ENCODE measurements around the gene GALNT7.
"Not testable (repeated sequence)": the region's sequence is repeated elsewhere in the genome, so short reads cannot be mapped to it uniquely, and the experiment has no call there.

Gene GALNT7

GRCh38 chr4:173168396-173169177, at the start of gene GALNT7:
Gene GALNT7 (plus strand): TSS chr4:173168811. CDS start chr4:173168836, 25 bp downstream.
- TF ChIP-seq, protein P1, sequence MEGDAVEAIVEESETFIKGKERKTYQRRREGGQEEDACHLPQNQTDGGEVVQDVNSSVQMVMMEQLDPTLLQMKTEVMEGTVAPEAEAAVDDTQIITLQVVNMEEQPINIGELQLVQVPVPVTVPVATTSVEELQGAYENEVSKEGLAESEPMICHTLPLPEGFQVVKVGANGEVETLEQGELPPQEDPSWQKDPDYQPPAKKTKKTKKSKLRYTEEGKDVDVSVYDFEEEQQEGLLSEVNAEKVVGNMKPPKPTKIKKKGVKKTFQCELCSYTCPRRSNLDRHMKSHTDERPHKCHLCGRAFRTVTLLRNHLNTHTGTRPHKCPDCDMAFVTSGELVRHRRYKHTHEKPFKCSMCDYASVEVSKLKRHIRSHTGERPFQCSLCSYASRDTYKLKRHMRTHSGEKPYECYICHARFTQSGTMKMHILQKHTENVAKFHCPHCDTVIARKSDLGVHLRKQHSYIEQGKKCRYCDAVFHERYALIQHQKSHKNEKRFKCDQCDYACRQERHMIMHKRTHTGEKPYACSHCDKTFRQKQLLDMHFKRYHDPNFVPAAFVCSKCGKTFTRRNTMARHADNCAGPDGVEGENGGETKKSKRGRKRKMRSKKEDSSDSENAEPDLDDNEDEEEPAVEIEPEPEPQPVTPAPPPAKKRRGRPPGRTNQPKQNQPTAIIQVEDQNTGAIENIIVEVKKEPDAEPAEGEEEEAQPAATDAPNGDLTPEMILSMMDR (IDR thresholded peaks at IDR 0.05; ENCODE audit: extremely low read depth, missing control alignments): no peak
- peak; percentile 87 for DNase-seq (ENCODE audit: low spot score)

GRCh38 chr4:173118819-173119218, 49.8 kb upstream of the GALNT7 start:
- not testable (repeated sequence) for DNase-seq (ENCODE audit: low spot score)

- TF ChIP-seq, protein P1 (IDR thresholded peaks at IDR 0.05; ENCODE audit: extremely low read depth, missing control alignments): no peak
- no peak for DNase-seq (ENCODE audit: low spot score)
These were observed 48.8 kb upstream of the GALNT7 start for GRCh38 chr4:173119818-173120217.

DNA sequence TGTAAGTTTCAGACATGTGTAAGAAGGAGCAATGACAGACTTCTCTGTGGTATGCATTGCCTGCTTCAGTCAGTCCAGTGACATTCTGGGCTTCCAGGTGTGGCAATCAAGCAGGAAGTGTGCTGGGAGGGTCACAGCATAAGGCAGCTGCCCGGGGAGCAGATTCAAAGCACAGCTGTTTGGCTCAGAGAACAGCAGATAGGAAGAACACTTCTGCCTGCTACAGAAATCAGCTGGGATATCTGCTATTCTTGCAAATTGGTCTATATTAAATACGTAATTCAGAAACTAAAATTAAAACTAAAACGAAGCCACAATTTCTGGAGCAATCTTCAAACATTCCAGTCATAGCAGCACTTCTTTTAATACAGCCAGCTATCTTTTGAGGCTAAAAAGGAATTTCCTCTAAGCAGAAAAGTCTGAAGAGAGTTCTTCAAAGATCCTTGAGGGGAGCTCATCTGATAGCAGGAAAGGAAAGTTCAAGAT, 47.5 kb upstream of the GALNT7 start:
- peak; percentile 30 for DNase-seq (ENCODE audit: low spot score)
- TF ChIP-seq, protein P1 (IDR thresholded peaks at IDR 0.05; ENCODE audit: extremely low read depth, missing control alignments): no peak

DNA sequence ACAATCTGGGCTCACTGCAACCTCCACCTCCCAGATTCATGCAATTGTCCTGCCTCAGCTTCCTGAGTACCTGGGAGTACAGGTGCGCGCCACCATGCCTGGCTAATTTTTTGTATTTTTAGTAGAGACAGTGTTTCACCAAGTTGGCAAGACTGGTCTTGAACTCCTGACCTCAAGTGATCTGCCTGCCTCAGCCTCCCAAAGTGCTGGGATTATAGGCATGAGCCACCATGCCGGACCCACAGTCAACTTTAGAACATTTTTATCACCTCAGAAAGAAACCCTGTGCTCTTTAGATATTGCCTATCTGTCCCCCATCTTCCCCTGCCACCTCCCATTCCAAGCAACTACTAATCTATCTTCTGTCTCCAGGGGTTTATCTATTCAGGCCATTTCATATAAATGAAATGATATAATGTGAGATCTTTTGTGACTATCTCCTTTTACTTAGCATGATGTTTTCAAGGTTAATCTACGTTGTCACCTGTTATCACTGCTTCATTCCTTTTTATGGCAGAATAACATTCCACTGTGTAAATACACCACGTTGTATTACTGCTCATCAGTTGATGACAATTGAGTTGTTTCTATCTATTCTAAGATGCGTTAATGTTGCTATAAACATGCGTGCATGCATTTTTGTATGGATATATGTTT, 44.3 kb upstream of the GALNT7 start:
- TF ChIP-seq, protein P1 (IDR thresholded peaks at IDR 0.05; ENCODE audit: extremely low read depth, missing control alignments): no peak
- DNase-seq (ENCODE audit: low spot score): no peak

DNA sequence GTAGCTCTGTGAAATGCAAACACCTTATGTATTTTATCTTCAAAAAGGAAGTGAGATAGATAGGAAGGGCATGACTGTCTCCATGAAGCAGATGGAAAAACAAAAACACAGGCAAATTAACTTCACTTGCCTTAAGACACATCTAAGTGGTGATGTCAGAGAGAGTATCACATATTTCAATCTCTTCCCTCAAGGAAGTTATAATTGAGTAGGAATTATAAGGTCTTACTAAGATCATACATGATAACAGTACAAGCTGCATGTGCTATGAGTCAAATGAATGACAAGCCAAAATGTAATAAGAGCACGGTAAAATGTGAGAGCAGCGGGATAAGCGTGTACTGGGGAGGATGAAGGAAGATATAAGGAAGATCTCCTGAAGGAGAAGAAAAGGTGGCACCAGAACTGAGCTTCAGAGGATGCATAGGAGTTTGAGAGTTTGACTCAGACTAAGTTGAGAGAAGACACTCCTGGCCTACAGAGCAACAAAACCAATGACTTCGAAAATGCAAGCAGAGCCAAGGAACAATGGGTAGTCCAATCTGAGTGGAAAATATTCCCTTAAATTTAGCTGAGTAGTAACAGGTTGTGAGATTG, 43.3 kb upstream of the GALNT7 start:
- no peak for DNase-seq (ENCODE audit: low spot score)
- TF ChIP-seq, protein P1 (IDR thresholded peaks at IDR 0.05; ENCODE audit: extremely low read depth, missing control alignments): no peak

- DNase-seq (ENCODE audit: low spot score): no peak
- TF ChIP-seq, protein P1 (IDR thresholded peaks at IDR 0.05; ENCODE audit: extremely low read depth, missing control alignments): no peak
These were observed 40.3 kb upstream of the GALNT7 start for GRCh38 chr4:173128199-173128890.
